Activated T-cell treated with anti-CD3 and anti-CD28 coated beads for 1 hour (primary cell): ENCODE results near the gene ARL4C.

Experiments used
- DNase-seq: peaks from one replicate; pipeline ENCODE4 v3.0.0-alpha.2; 2020; ENCODE audit warnings: low read depth

ARL4C gene

DNA sequence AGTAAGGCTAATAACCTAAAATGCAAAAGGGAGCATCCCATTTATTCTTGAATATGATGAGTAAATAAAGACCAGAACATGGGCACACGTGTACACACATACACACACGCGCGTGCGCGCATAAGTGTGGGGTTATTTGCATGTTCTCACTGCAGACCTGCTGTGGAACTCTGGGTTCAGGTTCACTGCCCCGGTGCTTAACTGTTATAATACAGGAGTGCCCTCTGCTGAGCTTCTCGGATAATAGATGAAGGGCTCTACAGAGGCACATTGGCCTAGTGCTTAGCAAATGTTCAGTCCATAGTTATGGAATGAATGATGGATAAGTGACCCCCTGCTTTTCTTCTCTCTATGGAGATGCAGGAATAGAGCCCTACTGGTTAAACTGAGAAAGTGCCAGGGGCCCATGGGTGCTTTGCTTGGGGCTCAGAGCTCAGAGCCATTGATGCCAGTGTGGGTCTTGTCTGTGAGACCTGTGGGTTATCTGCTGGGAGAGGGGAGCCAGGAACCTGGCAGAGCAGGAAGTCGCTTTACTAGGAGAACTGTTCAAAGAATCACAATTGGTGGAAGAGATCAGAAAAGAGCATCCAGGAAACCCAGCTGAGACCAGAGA, 3.6 kb upstream of the ARL4C start:
- peak; percentile 59 for DNase-seq

DNA sequence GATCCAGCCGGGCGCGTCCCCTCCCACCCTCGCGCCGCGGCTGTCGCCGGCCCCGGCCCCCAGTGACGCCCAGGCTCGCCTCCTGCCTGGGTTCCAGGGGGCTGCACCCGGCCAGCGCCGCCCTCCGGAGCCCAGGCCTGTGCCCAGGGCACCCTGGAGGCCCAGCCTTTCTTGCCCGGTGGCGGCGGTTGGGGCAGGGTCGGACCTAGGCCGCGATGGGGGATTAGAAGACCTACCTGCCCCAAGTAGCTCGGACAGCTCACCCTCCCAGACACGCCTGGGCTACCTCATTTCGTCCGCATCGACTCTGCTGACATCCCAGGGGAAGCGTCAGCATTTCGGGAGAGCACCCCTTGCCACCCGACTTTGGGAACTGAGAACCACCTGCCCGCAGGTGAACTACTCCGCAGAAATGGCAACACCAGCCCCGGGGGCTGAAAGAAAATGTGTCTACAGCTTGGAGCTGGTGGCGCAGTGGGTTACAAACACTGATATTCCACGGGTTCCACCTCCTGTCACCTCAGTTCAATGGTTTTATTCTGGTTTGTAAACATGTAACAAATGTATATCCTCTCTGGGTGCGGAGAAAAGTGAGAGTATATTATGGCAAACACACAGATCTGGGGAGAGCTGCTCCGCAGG, 834 bp upstream of the ARL4C start:
- no peak for DNase-seq

DNA sequence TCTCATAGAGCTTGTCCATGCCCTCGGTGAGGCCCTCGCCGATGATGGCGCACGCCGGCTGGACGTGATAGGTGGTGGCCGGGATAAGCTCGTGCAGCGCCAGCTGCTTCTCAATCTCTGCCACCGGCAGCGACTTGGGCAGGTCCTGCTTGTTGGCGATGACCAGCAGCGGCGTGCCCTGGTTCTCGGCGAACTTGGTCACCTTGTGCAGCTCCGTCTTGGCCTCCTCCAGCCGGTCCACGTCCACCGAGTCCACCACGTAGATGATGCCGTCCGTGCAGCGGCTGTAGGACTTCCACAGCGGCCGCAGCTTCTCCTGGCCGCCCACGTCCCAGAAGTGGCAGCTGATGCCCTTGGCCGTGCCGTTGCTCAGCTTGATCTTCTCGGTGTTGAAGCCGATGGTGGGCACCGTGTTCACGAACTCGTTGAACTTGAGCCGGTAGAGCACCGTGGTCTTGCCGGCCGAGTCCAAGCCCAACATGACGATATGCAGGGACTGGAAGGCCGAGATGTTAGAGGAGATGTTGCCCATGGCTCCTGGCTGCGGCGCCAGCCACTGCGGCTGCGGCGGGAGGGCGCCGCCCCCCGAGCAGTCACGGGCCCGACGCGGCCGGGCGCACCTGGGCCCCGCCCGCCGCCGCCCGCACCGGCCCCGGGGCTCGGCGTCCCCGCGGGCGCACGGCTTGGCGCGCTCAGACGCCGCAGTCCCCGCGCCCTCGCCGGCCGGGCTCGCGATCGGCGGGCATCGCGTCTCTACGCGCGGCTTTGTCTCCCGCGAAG, 636 bp downstream of the ARL4C start:
- DNase-seq = no peak

DNA sequence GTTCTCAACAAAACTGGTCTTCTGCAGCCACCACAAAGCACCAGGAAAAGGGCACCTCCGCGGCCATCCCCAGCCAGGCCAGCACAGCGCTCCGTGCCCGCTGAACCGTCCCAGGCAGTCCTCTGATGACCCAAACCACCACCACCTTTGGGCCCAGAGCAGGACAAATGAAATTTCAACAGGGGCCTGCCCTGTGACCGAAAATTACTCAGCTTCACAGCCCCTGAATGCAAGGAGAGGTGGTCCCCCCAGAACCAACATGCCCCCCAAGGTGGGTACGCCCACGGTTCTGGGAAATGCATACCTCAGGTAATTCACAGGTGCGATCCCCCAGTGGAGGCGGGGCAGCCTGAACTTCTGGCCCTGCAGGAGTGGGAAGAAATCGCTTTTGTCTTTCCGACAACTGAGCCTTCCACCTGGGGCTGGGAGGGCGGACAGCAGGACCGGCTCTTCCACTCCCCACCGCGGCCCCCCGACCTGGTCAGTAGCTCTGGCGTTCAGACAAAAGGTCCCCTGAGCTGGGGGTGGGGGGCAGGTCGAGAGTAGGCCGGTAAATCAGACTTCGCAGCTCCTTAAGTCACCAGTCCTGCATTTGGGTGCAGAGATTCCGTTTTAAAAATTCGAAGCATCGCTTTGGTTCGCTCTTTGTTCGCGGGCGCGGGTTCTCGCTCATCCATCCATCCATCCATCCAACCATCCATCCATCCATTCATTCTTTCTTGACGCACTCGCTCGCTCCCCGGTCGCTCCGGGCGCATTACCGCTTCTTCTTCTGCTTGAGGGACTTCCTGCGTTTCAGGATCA, 1.4 kb downstream of the ARL4C start:
- no peak for DNase-seq

- DNase-seq = no peak
These were observed 2.3 kb downstream of the ARL4C start for GRCh38 chr2:234494361-234495250.

DNA sequence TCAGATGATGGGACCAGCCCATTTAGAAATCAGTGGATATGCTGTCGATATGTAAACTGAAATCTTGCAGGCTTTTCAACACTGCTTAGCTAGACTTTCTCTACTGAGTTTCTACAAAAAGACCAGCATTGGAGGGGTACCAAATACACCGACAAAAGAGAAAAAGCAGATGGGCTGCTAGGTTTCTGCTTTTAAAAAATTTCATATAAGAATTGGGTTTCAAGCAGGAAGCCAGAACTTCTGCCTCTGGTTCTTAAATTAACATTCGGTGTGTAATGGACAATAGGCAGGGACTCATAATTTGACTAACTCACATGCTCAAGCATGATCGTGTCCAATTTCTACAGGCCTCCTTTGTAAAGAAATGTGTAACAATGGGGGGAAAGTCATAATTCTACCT, 3.1 kb downstream of the ARL4C start:
- DNase-seq = no peak

- DNase-seq = no peak
These were observed 4.0 kb downstream of the ARL4C start for GRCh38 chr2:234492717-234493485.

DNA sequence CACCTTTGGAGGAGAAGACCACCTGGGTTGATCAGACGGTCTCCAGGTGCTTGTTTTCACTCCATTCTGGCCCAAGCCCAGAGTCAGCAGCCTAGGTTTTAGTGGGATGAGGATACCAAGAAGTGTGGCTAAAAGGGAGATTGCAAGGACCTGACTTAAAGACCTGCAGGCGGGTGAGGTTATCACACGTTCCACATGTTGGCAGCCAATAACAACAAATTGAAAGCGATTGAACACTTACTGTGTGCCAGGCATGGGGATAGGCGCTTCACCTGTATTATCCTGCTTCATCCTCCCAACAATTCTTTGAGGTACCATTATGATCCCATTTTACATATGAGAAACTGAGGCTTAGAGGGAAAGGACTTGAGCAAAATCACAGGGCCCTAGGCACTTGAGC, 5.0 kb downstream of the ARL4C start:
- no peak for DNase-seq

DNA sequence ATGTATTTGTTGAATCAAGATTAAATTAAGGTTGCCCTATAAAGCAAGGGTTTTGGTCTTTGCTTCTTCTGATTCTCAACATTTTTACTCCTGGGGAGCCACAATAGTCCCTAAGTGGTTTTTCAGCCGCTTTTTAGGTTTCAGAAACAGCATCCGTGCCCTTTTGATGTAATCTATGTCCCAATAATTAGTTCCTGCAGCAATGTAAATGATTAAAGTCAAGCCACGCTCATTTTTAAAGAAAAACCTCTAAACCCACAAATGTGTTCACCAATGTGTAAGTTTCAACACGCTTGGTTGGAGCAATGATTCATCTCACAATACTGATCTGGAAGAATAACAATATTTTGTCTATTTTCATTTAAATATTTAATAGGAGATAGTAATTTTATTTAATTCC, 5.6 kb downstream of the ARL4C start:
- DNase-seq = no peak

- DNase-seq = no peak
These were observed 6.4 kb downstream of the ARL4C start for GRCh38 chr2:234490271-234491091.

GRCh38 chr2:234488913-234489451, 7.9 kb downstream of the ARL4C start:
- peak; percentile 48 for DNase-seq

DNA sequence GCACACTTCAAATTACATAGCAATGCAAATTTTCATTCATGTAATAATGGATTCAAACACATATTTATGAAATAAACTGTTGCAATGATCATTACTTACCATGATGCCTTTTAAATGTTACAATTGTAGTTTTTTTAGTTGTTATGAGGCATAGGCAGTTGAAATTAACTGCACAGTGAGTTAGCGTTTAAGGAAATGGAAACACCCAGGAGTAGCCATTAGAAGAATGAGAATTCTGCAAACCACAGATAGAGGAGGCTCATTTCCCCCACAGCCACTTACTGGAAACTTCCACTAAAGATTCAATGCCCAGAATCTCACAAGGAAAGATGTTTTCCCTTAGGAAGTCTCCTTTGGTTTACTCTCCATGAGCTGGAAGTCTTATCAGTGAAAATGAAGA, 8.4 kb downstream of the ARL4C start:
- DNase-seq = no peak

GRCh38 chr2:234487356-234487755, 9.5 kb downstream of the ARL4C start:
- no peak for DNase-seq

GRCh38 chr2:234483568-234484251, 13.2 kb downstream of the ARL4C start:
- DNase-seq = peak; percentile 61

GRCh38 chr2:234481301-234481700, 15.6 kb downstream of the ARL4C start:
- DNase-seq = no peak

DNA sequence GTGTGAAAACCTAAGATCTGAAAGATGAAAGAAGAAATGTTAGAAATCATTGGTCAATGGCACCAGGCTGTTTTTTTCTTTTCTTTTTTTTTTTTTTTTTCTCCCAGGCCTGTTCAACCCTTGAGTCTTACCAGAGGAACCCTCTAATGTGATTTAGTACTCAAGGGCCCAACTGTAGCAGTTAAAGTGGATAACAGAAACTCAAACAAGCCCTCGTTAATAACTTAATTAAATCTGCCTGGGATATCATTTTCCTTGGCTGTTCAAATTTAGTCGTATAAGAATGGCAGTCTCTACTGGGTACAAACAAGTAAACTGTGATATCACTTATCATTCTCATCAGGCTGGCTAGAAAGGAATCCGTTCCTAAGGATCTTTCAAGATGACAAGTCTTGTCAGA, 16.5 kb downstream of the ARL4C start:
- DNase-seq = no peak

GRCh38 chr2:234479465-234479864, 17.4 kb downstream of the ARL4C start:
- DNase-seq = no peak

DNA sequence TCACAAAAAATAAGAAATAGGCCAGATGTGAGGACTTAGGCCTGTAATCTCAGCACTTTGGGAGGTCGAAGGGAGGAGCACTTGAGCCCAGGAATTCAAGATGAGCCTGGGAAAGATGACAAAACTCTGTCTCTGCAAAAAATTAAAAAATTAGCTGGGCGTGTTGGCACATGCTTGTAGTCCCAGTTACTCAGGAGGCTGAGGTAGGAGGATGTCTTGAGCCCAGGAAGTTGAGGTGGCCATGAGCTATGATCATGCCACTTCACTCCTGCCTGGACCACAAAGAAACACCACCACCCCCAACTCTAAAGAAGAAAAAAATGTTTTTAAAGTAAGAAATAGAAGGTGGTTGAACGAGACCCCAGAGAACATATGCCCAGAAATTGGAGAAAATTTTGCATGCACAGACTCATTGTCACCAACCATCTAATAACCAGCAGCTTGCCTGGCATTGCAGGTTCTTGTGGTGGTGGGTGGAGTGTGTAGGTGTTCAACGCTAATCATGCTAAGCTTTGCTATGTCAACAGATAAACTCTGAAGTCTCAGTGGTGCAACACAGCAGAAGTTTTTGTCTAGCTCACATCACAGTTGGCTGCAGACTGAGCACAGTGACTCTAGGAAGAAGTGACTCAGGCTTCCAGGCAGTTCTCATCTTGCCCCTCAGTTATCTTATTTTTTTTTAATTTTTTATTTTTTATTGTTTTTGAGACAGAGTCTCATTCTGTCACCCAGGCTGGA, 18.6 kb downstream of the ARL4C start:
- DNase-seq = no peak
